ENCODE data around the gene B4GALT6.

Gene B4GALT6

DNA sequence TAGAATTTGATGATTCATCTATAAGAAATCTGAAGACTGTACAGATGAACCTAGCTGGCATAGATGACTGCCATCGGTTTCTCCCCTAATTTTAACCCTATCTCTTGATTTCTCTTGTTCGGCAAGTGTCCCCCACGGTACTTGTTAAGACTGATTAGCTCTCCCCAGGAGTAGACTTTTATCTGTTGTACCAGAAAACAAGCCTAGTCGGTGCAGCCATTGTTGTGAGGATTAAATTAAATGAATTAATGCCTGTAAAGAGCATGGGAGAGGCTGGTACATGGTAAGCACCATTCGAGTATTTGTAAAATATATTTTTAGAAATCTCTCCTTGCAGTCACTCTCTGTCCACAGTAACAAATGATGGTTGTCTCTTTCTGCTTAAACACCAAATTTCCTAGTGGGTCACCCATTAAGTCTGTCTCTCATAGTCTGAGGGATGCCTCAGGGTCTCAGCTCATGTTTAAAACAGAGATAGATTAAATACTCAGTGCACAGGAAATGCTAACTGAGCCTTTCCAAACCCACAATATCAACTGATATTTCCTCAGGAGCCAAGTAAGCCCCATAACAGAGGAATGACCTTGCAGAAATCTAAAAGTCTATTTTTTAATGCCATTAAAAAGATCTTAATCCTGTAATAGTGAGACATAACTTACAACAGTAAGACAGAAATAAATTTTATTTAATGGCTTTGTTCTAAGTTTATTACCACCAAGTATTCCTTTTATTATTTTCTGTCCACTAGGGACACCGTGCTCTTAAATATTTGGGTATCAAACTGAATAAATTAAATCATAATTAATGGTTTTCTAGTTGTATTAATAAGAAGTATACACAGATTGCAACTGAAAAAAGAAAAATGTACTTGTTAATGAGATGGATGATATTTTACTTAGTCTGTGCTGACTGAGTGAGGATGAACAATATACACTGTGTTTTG, 2.9 kb upstream of the B4GALT6 start:
- DNase-seq: no peak

DNA sequence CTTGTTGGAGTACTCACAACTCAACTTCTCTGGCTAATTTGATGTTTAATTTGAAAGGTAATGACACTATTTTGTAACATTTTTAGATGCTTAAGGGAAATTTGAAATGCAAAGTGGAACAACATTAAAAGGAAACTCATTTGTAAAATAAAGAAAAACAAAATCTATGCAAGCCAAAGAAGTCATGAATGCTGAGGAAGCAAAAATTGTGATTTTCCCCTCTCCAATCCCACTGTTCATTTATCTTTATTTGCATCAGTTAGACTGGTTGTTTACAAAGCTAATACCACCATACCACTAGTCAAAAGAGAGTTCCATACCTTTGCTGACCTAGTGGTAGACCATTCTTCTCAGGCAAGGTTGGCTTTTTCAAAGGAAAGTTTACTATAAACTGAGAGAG, 2.2 kb upstream of the B4GALT6 start:
- no peak for DNase-seq

DNA sequence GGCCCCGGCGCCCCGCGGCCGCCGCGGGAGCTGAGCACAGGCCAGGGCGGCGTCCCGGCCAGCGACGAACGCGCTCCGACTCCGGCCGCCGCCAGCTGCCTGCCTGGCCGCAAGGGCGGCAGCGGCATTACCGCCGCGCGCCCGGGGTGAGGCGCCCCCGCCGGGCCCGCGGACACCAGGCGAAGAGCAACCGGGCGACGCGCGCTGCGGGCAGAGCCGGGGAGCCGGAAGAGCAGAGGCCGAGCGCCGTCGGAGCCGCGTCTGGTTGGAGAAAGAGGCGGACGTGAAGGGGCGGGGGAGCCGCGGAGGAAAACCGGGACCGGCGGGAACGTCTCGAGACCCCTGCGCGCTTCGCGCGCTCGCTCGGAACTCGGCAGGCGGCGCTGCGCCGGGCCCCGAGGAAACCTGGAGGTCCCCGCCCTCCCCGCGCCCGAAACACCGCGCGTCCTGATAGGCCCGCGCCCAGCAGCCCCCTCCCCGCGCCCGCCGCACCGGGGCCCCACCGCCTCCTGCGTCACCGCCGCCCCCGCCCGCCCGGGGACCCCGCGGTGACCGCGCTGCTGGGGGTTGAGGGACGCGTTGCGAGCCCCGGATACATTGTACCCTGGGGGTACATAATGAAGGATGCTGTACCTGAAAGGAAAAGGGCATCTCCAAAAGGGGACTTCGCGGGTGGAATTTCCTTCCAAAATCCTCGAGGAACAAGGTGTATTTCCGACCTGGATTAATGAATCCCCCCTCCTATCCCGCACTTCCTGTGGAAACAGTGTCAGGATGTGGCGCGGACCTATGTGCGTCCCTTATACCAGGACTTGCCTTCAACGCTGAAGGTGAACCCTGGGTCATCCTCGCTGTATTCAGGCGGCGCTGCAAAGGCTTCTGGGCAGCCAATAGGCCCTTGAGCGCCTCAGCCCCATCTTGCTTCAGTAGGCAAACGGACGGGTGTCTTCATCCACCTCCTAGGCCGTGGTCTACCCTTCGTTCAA, 1.0 kb upstream of the B4GALT6 start:
- peak; percentile 63 for DNase-seq

DNA sequence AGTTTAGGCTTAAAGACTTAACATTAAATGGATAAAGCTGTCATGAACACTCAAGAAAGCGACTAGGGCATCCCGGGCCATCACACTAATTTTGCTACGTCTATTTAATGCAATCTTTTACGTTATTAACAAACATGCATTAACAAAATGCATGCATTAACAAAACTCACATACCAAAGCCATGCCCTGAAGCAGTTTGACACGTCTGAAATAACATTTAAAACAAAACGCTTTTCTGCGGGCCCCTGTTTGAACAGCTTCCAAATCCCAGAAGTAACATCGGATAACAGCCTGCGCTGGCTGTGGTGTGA, 458 bp downstream of the B4GALT6 start:
- DNase-seq: no peak

DNA sequence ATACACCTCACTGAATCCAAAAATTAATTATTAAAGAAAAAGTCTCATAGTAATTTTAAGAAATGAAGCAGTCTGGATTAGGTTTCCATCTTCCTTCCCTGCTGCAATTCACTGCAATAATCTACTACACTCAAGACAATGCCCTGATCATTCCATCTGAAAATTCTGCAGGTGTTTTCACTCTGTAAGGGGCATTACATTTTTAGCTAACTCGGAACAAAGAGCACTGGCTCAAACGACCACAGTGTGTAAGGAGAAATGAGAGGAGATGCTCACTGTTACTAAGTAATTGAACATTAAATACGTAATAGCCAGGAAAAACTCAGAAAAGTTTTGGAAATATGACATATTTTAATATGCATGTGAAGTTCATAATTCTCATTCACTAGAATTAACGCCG, 1.3 kb downstream of the B4GALT6 start:
- no peak for DNase-seq

DNA sequence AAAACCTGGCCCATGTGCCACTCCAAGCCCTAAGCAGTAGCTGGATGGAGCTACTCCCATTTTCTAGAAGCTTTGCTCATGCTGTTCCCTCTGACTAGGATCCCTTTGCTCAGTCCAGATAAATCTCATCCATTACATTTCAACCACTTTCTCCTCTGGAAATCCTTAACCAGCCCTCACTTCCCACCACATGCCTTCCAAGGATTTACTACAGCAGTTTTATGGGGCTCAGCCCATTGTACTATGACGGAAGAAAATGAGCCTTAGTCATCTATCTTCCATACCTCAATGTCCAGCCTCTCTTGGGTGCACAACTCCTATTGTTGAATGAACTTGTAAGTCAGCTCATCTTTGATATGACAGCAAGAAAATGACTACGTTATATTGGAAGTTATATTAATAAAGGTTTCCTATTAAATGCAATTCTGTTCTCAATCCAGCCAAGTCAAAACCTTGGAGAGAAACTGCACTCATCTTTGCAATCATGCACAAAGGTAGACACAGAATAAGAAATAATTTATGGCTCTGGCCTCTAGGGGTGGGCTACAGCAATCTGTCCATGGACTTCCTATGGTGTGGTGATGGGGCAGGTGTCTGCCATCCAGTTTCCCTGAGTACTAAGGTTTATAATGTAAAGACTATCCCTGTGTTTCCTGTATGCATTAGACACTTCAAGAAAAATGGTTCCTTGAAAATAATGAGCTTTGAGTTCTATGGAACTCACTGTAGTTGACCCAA, 3.4 kb downstream of the B4GALT6 start:
- peak; percentile 10 for DNase-seq

DNA sequence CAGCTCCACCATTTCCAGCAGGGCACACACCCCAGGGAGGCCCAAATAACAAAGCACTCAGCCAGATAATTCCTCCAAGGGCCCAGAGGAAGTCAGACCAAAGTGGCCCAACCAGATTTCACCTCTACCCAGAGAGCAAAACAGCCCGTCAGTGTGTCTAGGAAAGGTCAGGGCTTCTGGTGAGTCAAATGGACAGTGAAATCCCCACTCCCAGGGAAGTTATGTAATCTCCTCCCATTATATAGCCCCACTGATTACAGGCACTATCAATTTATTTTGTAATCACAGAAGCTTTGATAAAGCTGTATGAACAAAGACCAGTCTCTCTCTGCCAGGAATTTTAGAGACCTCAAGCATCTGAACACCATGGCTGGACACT, 4.0 kb downstream of the B4GALT6 start:
- no peak for DNase-seq

DNA sequence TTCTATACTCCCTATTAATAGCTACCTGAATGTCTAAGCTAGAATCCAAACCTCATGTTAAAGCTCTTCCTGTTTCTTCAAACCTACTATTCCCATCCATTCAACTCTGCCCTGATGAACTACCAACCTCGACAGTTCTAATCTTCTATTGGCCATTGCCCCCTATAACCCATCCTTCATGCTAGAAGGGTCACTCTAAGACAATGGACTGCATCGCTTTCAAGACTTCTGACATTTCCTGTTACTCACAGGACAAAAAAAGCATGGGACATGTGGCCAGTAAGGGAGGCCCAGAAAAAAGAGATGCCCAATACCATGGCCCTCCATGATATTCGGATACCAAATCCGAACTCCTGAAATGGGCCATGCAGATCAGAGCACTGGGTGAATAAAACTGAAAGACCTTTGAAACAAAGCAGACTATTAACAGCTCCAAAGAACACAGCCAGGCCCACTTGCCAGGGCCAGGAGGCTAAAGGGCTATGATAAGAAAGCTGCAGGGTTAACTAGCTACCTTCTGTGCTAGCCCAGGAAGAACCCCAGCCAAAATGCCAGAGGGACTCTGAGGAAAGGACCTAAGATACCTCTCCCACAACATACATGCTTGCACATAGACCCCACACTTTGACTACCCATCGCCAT, 4.5 kb downstream of the B4GALT6 start:
- DNase-seq: no peak

DNA sequence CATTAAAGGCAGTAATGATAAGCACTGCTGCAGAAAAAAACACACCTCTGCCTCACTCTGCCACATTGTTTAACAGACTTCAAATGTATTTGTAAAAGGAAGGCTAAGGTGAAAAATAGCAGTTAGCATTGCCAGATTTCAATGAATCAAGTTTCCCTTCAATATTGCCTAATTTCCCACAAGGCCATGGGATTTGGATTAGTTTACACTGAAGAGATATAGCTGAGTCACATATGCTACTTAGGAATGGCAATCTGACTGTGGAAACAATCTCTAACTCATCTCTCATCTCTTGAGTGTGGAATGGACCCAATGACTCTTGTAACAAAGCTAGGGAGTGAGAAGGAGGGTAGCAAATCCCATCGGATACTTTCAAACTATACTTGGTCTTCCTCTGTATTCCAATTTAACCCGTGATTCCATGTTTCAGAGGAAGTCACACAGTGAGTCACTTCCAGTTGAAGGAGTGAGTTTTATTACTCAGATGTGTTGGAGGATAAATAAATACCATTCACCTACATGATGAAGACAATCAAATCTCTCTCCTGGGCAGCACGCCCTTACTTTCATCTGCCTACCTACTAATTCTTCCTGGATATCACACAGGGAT, 5.1 kb downstream of the B4GALT6 start:
- DNase-seq: no peak

DNA sequence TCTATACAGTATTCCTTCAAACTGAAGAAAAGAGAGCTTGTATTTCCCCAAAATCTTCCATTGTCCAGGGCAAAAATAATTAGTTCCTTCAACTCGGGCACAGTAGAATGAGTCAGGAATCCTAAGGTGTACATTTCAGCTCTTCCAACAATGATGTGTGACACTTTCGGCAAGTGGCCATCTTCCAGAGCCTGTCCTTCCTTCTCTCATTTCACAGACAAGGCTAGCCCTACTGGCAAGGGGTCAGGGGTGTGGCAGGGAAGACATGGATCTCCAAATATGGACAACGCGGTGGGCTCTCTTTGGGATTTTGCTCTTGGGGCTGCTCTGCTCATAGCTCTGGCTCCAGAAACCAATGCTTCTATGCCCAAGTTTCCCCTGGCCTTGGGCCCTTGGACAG, 6.0 kb downstream of the B4GALT6 start:
- no peak for DNase-seq

DNA sequence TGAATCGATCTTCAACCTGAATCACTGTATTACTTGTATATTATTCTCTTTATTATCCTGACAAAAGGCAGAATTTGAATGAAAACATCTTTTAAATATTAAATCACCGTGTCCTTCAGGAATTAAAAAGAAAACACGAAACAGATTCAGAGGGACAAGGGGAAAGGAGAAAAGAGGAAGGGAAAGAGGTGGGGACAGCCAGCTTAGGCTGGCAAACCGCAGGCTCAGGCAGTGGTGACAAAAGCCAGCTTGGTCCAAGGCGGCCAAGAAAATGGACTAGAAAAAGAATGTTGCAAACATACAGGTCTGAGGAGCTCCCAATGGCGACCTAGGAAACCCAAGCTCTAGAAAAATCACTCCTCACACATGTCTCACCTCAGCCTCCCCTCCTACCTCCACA, 6.8 kb downstream of the B4GALT6 start:
- no peak for DNase-seq

DNA sequence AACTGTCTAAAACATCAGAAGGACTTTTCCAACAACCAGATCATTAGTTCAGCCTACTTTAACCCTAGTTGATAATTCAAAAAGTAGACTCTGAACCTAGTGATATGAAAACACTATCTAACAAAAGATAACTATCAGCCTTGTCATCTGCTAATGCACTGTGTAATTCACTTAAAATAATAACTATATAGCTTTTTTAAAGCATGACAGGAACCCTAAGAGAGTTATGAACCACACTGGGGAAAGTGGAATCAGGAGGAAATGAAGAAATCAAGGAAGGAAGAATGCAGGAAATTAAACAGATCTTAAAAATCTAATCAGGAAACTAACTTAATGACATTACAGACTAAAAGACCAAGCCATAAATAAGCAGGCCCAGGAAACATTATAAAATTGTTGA, 9.0 kb downstream of the B4GALT6 start:
- DNase-seq: no peak

DNA sequence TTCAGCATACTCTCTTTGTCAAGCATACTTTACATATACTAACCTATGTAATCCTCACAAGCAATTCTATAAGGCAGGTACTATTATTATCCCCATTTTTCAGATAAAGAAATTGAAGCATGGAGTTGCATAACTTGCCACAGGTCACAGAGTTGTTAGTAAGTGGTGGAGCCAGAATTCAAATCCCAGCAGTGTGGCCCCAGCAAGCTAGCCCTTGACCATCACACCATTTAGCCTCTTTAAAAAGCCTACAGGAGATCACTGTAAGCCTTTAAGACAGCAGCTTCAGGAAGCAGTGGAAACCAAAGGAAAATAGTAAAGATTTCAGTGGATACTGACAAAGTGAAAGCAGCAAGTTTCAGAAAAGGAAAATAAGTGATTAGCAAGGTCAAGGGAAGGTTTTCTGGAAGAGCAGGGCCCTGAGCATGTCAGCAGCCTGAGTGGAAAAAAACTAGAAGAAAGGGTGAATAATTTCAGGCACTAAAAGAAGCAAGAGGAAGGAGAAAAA, 11.7 kb downstream of the B4GALT6 start:
- no peak for DNase-seq

DNA sequence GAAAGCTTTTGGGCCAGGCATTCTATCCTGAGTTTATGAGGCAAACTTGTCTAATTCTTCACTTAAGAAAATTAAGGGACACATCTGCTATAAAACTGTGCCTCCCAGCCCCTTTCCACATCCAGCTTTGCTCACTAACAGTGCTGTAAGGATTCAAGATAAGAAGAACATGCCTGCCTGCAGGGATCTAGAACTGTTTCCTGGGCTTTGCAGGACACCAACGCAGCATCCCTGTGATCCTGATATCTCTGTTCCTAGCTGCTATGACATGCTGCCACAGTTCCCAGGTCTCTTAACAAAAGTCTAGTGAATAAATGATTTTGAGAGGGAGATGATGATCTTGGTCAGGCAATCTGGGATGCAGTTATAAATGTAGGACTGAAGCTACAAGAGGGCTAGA, 12.4 kb downstream of the B4GALT6 start:
- DNase-seq: no peak

DNA sequence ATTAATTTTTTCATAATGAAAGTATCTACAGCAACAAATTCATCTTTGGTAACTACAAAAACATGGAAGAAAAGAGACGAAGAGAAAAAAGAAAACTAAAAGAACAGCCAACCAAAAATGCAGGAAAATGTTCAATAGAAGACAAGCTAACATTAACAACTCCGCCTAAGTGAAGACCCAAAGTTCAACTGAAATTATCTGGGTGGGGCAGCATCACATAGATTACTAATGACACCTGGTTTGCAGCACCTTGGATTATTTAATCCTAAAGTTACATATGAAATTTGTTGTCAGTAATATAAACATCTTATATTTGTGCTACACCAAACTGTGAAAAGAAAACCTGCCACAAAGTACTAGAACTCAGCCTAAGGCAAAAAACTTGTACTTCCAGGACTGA, 14.8 kb downstream of the B4GALT6 start:
- DNase-seq: no peak

DNA sequence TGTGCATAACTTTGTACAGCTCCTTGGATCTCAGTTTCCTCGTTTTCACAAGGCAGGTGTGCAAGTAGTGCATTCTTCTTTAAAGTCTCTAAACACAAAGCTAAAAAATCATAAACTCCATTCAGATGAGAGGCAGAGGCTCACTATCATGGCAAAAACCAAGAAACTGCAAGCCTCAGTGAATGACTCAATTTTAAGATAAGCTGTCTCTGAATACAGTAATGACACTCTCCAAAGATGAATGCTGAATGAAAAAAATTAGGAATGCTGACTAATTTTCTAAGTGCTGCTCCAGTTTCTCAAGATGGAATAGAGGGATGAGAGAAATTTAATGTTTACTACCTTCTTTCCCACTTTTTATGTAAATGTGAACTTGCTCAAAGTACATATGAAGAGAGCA, 17.2 kb downstream of the B4GALT6 start:
- no peak for DNase-seq

DNA sequence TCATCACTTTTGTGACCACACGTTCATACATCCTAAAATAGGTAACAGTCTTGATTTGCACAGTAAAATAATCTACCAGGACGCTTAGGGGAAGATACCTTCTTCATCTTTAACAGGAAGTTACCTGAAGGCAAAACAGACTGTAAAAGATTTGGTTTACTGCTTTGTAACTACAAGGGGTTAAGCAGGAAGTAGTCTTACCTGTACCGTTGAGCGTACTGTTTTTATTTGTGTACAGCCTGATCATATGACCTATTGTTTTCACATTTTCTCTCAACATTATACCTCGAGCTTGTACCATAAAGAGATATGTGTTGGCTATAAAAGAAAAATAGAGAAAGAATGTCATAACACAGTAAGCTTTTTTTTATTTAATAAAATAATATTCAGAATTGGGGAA, 18.3 kb downstream of the B4GALT6 start:
- DNase-seq: no peak

DNA sequence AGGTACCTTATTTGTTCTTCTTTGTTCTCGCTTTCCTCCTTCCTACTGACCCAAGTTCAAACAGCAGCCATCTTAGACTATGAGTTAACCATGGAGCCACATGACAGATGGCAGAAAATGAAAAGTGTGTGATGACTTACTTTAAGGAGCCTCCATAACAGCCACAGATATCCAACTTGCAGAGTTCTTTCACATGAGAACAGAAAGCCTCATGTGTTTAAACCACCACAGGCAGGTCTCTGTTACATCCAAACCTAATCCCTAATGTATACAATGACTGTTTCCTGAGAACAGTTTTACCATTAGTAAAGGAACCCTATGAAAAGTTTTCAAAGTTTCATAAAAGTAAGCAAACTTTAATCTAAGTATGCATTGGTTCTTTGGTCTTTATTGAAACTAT, 20.3 kb downstream of the B4GALT6 start:
- DNase-seq: no peak

DNA sequence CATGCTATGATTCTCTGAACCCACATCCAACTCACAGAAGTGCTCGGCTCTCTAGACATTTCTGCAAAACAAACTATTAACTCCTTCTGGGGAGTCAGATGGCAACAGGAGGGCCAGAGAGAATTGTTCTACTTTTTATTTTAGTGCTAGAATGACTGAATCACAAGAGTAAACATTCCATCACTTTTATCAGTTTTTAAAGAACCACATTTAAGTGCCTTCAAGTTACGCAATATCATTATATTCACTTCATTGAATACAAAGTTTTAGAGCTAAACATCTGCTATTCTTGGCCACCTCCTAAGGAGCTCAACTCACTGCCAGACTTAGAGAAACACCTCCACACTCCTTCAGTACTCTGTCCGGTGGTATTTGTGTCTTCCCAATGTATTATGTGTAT, 22.4 kb downstream of the B4GALT6 start:
- no peak for DNase-seq

DNA sequence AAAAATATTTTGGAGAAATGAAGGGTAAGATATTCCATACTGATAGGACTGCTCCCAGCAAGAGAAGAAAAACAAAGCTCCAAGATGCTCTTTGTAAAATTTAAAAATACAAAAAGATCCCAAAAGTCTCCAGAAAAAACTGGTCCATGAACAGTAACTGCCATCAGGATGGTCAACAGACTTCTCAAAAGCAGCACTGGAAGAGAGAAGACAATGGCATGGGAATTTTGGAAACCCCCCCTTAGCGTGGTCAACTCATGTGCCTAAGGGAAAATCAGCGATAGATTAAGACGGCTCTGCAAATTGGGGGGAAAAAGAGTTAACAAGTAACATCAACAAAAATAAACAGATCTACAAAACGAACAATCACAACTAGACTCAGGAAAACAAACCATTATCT, 23.6 kb downstream of the B4GALT6 start:
- DNase-seq: no peak

DNA sequence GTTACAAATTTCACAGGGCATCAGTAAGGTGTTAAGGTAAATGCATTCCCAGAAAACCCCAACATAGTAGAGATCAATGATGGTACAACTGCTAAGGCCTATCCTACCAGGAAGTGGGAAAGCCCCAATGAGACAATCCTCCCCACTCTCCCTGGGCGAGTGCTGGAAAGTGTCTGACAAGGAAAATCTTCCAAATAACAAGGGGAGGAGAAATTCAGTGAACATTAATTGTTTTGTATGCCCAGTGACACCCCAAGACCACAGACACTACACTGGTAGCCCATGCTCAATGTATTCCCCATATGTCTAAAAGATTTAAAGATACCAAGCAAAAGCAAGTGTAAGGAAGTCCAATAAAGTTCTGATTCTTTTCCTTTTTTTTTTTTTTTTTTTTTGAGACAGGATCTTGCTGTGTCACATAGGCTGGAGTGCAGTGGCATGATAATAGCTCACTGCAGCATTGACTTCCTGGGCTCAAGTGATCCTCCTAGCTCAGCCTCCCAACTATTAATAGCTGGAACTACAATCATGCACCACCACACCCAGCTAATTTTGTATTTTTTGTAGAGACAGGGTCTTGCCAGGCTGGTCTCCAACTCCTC, 24.7 kb downstream of the B4GALT6 start:
- no peak for DNase-seq
